ENCODE data around the gene LRRC72. TPM values are rescaled to one million over a fixed set of nuclear protein-coding genes. Genes with fewer than 3 reads are reported as not detected.

LRRC72 gene
- total RNA-seq, 1 donor from 2014 or later = not detected

- DNase-seq (ENCODE audit: low spot score) = no peak
These were observed 93.4 kb downstream of the LRRC72 start for GRCh38 chr7:16619979-16620408.

GRCh38 chr7:16626388-16626787 is 99.8 kb downstream of the LRRC72 start:
- DNase-seq (ENCODE audit: low spot score) = no peak

- DNase-seq (ENCODE audit: low spot score) = no peak
These were observed 100.6 kb downstream of the LRRC72 start for GRCh38 chr7:16627236-16627635.

- DNase-seq (ENCODE audit: low spot score) = no peak
These were observed 104.0 kb downstream of the LRRC72 start for GRCh38 chr7:16630654-16631053.

Other genes with a start within 250 kb of the LRRC72 start
- gene CRPPA, start 105.3 kb upstream of the LRRC72 start, total RNA-seq = 2.2 TPM
- not detected for gene SOSTDC1, start 61.1 kb upstream of the LRRC72 start, total RNA-seq
- 14.9 TPM for gene ANKMY2, start 118.9 kb downstream of the LRRC72 start, total RNA-seq
- 41.9 TPM for gene BZW2, start 119.4 kb downstream of the LRRC72 start, total RNA-seq
- 49.9 TPM for gene TSPAN13, start 226.9 kb downstream of the LRRC72 start, total RNA-seq